HPDE6-E6E7 (cell line): ENCODE results near the gene FAM111B.
"Not testable (repeated sequence)": the region's sequence is repeated elsewhere in the genome, so short reads cannot be mapped to it uniquely, and the experiment has no call there.

ENCODE experiments used
- DNase-seq: peaks from one replicate; pipeline ENCODE4 v3.0.0; 2011; ENCODE audit warnings: missing footprints; ENCODE audit errors: extremely low spot score

FAM111B gene

DNA sequence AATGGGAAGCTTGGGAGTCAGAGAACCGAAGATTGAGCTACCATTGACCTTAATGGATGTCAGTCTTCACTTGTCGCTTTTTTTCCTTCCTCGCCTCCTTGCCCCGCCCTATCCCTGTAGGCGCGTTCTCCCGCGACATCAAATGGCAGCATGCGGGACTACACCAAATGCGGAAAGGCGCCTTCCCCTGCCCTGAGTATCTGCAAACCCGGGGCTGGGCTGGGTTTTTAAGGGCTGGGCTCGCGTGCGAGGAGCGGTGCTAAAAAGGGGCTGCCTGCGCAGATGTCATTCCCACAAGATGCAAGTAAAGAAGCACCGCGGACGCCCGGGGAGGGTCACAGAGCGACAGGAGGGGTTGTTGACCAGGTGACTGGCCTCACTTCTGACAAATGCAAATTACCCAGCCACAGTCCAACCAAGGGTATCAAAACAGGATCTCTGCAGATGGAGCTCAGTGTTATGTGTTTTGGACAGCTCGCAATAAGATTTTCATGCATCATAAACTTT lies 4.7 kb upstream of the FAM111B start:
- DNase-seq, result no peak

DNA sequence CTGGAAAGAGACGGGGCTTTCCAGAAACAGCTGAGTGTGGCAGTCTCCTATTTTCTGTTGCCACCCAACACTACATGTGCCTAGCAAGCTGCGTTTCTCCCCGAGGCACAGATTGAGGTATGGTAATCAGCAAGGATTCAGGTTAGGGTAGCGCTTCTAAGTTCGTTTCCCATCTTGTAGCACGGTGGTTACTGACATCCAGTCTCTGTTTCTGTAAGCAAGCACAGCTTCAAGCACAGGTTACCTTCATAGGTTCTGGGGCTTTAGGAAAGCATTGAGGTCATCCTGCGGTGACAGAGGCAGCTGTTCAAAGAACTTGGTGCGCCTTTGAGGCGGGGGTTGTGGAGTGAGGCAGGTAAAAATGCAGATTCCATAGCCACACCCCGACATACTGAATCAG lies 684 bp downstream of the FAM111B start:
- not testable (repeated sequence) for DNase-seq

DNA sequence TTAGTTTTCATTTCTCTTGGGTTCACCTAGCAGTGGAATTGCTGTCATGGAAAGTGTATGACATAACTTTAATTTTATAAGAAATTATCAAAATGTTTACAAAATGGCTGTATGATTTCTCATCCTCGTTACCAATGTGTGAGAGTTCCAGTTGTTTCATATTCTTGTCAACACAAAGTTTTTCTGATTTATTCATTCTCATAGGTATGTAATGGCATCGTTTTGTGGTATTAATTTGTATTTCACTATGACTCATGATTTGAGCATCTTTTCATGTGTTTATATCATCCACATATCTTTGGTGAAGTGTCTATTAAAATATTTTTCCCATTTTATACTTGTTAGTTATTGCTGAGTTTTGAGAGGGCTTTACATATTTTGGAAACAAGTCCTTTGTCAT lies 5.5 kb downstream of the FAM111B start:
- DNase-seq, result no peak

DNA sequence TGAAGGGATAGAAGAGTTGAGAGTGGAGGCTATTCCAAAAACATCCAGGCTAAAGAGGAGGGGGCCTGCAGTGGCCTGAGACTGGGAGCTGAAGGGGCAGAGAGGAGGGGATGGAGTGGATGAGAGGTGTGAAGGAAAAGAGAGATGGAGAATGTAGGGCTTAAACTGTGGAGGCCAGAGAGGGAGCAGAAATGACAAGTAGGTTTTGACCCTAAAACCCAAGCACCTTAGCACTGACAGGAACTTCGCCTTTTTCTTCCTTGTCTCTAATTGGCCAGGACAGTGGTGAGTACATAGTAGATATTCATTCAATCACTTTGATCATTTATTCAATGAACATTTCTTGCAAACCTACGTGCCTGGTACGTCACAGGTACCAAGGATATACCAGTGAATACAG lies 7.3 kb downstream of the FAM111B start:
- DNase-seq, result no peak

DNA sequence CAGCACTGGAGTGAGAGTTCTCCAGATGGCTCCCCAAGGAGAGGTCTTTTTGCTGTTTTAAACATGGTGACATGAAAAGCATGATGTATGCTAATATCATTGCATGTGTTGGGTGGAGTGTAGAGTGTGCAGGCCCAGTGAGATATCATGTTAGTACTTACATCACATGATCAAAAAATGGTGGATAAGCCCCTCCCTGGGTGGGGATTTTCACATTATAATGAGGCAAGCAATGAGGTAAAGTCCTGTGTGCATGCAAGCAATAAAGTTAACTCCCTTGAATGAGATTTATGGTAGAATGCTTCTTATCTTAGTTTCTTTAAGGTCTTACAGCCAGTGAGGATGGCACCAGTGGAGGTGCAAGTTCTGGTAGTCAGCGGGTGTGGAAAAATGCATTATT lies 8.5 kb downstream of the FAM111B start:
- DNase-seq, result no peak

DNA sequence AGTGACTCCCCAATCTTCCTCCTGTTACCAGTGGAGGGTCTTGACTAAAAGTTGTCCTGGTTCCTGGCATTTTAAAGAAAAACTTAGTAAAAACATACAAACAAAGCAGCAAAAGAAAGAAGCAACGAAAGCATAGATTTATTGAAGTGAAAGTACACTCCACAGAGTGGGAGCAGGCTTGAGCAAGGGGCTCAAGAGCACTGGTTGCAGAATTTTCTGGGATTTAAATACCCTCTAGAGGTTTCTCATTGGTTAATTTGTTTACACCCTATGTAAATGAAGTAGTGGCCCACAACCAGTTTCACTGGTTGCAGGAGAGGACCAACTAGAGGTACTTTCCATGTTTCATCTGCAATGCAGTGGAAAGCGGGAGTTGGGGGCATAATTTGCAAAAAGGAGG lies 10.7 kb downstream of the FAM111B start:
- DNase-seq, result no peak

DNA sequence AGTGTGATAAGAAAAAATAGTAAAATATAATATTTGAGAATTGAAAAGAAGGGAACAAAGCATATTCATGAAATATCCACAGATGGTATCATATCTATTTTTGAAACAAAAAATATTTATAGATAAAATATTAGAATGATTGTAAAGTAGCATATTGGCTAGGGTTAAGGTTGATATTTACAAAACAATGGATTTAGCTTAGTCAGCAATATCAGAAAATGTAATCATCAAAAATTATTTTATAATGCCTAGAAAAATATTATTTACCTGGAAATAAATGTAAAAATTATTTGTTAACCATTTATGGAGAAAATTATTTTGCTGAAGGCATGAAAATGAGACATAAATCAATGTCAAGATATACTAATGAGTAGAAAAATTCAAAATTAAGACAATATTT lies 12.8 kb downstream of the FAM111B start:
- no peak for DNase-seq

DNA sequence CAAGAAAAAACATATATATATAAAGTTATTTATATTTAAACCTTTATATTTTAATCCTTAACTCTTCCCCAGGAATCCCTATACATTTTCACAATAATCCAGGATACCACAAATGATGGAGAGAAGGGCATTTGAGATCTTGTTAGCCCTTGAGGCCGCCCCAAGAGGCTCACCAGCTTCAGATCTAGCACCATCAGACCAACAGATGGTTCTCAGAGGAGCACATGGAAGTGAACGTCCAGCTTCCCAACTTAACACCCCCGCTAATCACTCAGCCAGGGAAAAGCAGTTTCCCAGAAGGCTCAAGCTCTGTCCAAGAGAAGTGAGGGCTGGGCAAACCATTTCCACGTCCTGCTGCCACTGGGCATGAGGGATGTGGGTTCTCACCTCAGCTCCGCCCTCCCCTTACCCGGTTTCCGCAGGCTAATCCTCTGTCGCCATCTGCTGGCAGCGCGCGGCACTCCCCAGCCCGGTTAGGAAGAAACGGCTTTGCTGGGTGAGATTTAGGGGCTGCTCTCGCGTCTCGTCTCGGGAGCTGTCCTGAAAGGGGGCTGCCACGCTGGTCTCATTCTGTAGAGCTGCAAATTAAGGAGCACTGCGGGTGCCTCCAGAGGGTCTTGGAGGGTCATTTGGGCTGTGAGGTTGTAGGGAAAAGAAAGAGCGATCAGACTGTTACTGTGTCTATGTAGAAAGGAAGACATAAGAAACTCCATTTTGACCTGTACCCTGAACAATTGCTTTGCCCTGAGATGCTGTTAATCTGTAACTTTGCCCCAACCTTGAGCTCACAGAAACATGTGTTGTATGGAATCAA lies 28.8 kb downstream of the FAM111B start:
- peak; percentile 74 for DNase-seq

DNA sequence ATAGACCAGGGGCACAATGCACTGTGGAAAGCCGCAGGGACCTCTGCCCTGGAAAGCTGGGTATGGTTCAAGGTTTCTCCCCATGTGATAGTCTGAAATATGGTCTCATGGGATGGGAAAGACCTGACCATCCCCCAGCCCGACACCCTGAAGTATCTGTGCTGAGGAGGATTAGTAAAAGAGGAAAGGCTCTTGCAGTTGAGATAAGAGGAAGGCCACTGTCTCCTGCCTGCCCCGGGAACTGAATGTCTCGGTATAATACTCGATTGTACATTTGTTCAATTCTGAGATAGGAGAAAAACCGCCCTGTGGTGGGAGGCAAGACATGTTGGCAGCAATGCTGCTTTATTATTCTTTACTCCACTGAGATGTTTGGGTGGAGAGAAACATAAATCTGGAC lies 29.5 kb downstream of the FAM111B start:
- DNase-seq, result not testable (repeated sequence)

DNA sequence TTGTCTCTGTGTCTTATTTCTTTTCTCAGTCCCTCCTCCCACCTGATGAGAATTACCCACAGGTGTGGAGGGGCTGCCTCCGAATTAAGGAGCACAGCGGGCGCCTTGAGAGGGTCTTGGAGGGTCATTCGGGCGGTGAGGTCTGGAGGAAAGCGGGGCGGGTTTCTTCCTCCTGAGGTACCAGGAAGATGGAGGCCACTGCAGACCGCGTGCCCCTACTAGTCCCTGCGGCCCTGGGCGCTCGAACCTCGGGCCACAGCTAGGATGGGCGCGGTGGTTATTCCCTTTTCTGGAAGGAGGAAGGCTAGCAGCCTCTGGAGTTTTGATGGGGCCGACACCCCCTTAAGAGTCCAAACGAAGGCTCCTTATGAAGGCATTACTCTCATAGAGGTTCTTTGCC lies 30.2 kb downstream of the FAM111B start:
- no peak for DNase-seq

DNA sequence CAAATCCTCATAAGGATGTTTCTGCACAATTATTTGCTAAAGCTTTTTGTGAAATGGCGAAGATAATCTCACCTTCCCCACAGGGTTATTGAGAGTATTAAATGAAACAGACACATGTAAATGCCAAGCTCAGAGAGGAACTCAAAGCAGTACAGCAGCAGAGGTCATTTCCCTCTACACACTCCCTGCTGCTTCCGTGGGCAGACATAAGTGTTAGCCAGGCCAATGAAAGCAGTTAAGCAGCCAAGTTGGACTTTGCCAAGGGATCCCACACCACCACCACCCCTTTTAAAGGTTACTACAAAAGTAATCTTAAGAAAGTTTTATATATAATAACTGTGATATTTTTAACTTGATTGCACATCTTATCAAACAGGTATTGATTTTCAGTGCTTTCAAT lies 31.6 kb downstream of the FAM111B start:
- DNase-seq, result no peak

DNA sequence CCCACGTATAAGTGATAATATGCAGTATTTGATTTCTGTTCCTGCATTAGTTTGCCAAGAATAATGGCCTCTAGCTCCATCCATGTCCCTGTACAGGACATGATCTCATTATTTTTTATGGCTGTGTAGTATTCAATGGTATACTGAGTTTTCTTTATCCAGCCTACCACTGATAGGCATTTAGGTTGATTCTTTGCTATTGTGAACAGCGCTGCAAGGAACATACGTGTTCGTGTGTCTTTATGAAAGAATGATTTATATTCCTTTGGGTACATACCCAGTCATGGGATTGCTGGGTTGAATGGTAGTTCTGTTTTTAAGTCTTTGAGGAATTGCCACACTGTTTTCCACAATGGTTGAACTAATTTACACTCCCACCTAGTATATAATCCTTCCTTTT lies 34.2 kb downstream of the FAM111B start:
- DNase-seq, result no peak

DNA sequence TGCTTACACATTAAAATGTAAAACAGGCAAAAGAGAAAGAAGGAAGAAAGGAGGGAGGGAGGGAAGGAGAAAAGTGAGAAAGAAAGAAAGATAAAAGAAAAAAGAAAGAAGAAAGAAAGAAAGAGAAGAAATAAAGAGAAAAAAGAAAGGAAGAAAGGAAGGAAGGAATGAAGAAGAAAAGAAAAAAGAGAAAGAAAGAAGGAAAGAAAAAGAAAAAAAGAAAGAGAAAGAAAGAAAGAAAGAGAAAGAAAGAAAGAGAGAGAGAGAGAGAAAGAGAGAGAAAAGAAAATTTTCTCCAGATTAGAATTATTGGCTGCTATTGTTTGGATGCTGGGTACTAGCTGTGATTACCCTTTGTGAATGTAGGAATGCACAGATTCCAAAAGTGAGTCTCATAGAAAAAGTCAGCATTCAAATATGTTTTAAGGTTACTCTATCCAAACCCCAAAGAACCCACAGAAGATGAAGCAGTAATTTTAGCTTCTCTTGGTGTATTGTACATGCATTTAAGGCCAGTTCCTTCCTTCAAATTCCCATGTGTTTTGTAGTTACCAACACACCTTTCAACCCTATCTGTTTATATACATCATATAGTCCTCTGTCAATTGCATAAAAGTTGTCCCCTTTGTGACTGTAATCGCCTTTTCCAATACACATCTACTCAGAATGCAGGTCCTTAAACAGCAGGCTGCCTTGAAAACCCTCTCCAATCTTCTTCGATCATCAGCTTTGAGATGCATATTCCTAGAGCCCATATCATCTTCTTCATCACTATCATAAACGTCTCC lies 34.8 kb downstream of the FAM111B start:
- DNase-seq, result no peak

DNA sequence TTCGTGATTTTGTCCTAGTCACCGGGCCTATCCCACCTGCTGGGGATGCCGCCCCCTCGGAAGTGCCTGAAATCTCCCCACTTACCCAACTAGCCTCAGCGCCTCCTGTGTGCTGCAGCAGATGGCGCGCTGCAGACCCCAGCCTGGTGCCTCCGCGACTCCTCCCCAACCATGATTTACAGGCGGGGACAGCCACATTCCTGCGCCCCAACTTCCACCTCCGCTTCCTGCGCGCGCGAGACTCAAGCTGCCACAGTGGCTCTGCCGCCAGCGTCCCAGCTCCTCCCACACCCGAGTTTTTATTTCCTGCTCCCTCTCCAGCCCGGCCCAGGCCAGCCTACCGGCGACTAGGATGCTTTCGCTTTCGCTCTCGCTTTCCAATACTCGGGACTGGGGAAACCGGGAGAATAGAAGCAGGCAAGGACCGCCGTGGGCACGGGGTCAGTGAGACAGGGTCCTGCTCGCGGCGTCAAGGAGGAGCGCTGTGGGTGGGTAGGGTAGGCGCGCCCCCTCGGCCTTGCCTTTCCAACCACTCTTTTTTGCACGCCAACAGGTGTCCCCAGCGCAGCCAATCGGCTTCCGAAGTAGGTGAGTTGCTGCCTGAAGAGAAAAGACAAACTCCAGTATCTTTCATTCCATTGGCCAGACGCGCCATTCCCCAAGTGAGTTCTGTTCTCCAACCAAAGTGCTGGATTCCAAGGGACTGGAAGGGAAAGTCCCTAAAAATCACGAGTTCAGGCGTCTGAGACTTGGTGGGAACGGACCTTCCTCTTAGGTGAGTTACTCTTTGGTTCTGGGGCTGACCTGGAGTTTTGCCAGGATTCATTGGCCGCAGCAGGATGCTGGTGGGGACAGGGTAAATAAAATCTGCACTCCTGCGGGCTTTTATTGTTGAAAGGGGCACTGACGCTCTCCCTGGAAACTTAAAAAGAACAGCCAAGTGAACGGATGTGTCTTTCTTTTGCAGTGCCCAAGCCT lies 35.8 kb downstream of the FAM111B start, which contains the start of gene FAM111A:
TSS of gene FAM111A (plus strand) at position 327 of the 978 bp plus-strand sequence. CDS start 6,017 bp downstream, outside the sequence.
- peak; percentile 85 for DNase-seq

DNA sequence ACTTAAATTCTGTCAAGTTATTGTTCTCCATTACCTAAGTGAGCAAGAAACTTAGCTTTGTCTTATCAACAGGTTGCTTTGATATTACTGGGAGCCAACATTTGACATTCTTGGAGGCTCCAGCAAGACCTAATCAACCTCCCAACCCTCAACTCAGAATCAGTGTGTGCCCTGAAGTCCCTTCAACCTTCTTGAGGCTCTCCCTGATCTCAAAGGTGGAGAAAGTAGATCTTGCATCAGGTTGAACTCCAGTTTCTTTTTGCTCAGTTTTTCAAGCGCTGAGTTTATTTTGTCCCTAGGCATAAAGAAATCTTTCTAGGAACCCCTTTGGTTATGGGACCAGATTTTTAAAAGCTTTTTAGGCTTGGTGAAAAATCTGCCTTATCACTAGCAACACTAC lies 37.1 kb downstream of the FAM111B start:
- DNase-seq, result no peak

DNA sequence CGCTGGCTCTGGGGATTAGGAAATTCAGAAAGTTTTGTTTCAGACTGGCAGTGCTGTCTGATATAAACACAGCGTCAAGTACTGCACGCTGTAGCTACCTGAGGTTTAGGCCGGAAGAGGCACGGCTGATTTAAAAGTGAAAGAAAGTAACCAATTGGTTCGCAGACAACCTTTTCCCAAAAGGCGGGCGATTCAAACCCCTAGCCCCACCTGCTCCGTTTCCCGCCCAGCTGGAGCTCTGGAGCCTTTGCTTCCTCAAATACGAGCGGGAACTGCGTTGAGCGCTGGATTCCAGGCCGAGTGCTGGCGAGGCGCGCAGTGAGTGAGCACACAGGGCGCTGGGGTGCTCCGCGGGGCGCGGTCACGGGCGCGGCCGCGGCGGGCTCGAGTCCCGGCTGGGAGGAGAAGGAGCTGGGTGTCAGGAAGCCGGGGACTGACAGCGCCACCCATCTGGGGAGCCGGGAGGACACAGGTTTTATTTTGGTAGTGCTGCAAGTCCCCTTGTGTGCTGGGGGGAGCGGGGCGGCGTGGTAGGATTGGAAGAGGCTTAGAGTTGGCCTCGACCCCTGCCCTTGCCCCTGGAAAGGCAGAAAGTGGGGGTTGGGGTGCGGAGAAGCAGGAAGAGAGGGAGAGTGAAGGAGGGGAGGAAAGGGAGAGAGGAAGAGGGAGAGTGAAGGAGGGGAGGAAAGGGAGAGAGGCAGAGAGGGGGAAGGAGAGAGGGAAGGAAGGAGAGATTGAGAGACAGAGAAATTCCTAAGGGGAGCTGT lies 37.7 kb downstream of the FAM111B start:
- DNase-seq, result peak; percentile 92

DNA sequence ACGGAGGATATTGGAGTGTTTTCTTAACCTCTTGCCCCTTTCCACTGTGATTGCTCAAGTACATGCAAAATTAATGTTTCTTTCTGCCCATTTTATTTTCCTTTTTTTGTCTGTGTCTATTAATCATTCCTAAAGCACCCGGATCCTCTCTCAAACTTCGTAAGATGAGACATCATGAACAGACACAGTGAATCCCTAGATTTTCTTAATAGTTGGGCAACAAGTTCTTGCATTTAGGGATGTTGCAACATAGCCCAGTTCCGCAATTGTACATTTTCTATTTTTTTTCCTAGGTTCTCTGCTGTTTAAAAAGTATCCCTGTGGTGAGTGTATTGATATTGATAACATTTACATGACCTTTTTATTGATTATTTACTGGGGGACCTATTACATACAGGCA lies 38.5 kb downstream of the FAM111B start:
- DNase-seq, result no peak

DNA sequence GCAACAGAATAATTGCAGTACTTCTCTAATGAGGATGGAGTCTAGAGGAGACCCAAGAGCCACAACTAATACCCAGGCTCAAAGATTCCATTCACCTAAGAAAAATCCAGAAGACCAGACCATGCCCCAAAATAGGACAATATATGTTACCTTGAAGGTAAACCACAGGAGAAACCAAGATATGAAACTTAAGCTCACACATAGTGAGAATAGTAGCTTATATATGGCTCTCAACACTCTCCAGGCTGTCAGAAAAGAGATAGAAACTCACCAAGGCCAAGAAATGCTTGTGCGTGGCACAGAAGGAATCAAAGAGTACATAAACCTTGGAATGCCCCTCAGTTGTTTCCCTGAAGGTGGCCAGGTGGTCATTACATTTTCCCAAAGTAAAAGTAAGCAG lies 44.7 kb downstream of the FAM111B start:
- DNase-seq, result no peak

DNA sequence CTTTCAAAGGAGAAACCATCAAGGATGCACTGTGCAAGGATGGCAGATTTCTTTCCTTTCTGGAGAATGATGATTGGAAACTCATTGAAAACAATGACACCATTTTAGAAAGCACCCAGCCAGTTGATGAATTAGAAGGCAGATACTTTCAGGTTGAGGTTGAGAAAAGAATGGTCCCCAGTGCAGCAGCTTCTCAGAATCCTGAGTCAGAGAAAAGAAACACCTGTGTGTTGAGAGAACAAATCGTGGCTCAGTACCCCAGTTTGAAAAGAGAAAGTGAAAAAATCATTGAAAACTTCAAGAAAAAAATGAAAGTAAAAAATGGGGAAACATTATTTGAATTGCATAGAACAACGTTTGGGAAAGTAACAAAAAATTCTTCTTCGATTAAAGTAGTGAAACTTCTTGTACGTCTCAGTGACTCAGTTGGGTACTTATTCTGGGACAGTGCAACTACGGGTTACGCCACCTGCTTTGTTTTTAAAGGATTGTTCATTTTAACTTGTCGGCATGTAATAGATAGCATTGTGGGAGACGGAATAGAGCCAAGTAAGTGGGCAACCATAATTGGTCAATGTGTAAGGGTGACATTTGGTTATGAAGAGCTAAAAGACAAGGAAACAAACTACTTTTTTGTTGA lies 45.4 kb downstream of the FAM111B start:
- DNase-seq, result no peak

DNA sequence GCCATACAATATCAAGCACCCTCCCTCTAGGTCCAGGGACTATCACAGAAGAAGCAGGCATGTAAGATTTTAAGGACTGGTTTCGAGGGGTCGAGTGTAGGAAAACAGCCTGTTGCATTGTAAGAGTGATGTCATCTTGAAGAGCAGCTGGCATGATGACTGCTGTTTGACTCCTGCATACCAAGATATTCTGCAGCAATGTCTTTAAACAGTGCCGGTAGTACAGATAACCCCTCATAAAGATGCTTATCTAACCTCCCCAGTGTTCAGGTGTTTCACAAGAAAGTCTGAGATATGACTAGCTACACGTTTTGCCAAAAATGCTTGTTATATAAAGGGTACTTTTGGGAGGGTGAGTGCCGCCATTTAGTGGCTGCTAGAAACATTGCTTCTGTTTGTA lies 47.6 kb downstream of the FAM111B start:
- no peak for DNase-seq
